HG03354 (cell line): ENCODE measurements around the gene DLG2.

Experiments
- ATAC-seq: cut with Tn5 transposase; IDR thresholded peaks from one replicate; pipeline ENCODE4 v1.9.1; 2021; ENCODE audit warnings: mild to moderate bottlenecking; ENCODE audit not compliant: unreplicated experiment, poor library complexity, severe bottlenecking

DLG2 gene

GRCh38 chr11:83655976-83656375 lies 1971.2 kb downstream of the DLG2 start:
- ATAC-seq = no peak

- no peak for ATAC-seq
Measured at GRCh38 chr11:83649528-83649855, 1977.7 kb downstream of the DLG2 start.

GRCh38 chr11:83648610-83649527 lies 1978.3 kb downstream of the DLG2 start:
- no peak for ATAC-seq

- ATAC-seq = no peak
Measured at GRCh38 chr11:83645561-83645960, 1981.6 kb downstream of the DLG2 start.

- ATAC-seq = no peak
Measured at GRCh38 chr11:83643115-83643514, 1984.0 kb downstream of the DLG2 start.

GRCh38 chr11:83642500-83642899 lies 1984.6 kb downstream of the DLG2 start:
- ATAC-seq = no peak

GRCh38 chr11:83641511-83641910 lies 1985.6 kb downstream of the DLG2 start:
- no peak for ATAC-seq

- no peak for ATAC-seq
Measured at GRCh38 chr11:83639995-83640758, 1987.0 kb downstream of the DLG2 start.

GRCh38 chr11:83635166-83635565 lies 1992.0 kb downstream of the DLG2 start:
- no peak for ATAC-seq

GRCh38 chr11:83630211-83630610 lies 1996.9 kb downstream of the DLG2 start:
- ATAC-seq = no peak

- ATAC-seq = no peak
Measured at GRCh38 chr11:83629775-83630174, 1997.4 kb downstream of the DLG2 start.

- ATAC-seq = no peak
Measured at GRCh38 chr11:83628622-83629355, 1998.4 kb downstream of the DLG2 start.

GRCh38 chr11:83625336-83625735 lies 2001.8 kb downstream of the DLG2 start:
- no peak for ATAC-seq

- ATAC-seq = no peak
Measured at GRCh38 chr11:83617671-83618070, 2009.5 kb downstream of the DLG2 start.

GRCh38 chr11:83613767-83614121 lies 2013.4 kb downstream of the DLG2 start:
- ATAC-seq = peak; percentile 27

GRCh38 chr11:83612891-83613766 lies 2014.0 kb downstream of the DLG2 start:
- ATAC-seq = peak; percentile 84

- no peak for ATAC-seq
Measured at GRCh38 chr11:83611600-83611999, 2015.5 kb downstream of the DLG2 start.

- ATAC-seq = no peak
Measured at GRCh38 chr11:83611031-83611430, 2016.1 kb downstream of the DLG2 start.

- ATAC-seq = no peak
Measured at GRCh38 chr11:83609191-83609590, 2018.0 kb downstream of the DLG2 start.

GRCh38 chr11:83608571-83608970 lies 2018.6 kb downstream of the DLG2 start:
- no peak for ATAC-seq
